ENCODE results near the gene CPT1C. TPM values are rescaled to one million over a fixed set of nuclear protein-coding genes. Genes with fewer than 3 reads are reported as not detected.

Gene CPT1C
- total RNA-seq, 4 donors from 2014 or later, result 0.48 to 4.8 (median 1.1) TPM

DNA sequence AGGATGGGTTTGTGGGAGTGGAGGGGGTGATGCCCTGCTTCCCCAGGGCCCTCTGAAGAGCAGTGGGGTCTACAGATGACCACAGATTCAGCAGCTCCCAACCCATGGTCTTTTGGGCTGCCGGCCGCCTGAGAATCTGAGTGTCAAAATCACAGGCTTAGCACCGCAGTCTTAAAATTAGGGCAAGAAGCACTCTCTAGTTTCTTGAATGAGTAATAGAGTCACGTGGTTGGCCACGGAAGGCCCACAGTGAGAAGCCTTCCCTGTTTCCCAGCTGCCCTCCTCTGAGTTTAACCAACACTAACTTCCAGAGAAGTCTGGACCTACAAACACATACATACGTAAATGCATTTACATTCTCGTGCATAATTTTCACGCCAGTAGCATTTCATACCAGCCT, 8.6 kb upstream of the CPT1C start:
- intact Hi-C loops (cut with DNase I), result no loop called here
- H3K4me3 ChIP-seq, result no peak overlapping the region
- WGBS, 2 donors, result 88 to 90% methylated on average over 8 of the region's 8 CpGs
- TF ChIP-seq, protein P1, sequence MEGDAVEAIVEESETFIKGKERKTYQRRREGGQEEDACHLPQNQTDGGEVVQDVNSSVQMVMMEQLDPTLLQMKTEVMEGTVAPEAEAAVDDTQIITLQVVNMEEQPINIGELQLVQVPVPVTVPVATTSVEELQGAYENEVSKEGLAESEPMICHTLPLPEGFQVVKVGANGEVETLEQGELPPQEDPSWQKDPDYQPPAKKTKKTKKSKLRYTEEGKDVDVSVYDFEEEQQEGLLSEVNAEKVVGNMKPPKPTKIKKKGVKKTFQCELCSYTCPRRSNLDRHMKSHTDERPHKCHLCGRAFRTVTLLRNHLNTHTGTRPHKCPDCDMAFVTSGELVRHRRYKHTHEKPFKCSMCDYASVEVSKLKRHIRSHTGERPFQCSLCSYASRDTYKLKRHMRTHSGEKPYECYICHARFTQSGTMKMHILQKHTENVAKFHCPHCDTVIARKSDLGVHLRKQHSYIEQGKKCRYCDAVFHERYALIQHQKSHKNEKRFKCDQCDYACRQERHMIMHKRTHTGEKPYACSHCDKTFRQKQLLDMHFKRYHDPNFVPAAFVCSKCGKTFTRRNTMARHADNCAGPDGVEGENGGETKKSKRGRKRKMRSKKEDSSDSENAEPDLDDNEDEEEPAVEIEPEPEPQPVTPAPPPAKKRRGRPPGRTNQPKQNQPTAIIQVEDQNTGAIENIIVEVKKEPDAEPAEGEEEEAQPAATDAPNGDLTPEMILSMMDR (IDR thresholded peaks at IDR 0.05), result no peak
- TF ChIP-seq POLR2A (IDR thresholded peaks at IDR 0.05), result no peak
- H3K27me3 ChIP-seq, result no peaks in the 10 kb centered on the region
- H3K9me3 ChIP-seq, result no peaks in the 10 kb centered on the region
- no peak overlapping the region for H3K27ac ChIP-seq
- DNase-seq, result no peak
- H3K4me1 ChIP-seq, result peaks cover 25 to 62% (median 30%) of the 10 kb centered on the region in 3 donors
- H3K36me3 ChIP-seq, result peaks cover 28 to 66% (median 39%) of the 10 kb centered on the region in 3 donors

DNA sequence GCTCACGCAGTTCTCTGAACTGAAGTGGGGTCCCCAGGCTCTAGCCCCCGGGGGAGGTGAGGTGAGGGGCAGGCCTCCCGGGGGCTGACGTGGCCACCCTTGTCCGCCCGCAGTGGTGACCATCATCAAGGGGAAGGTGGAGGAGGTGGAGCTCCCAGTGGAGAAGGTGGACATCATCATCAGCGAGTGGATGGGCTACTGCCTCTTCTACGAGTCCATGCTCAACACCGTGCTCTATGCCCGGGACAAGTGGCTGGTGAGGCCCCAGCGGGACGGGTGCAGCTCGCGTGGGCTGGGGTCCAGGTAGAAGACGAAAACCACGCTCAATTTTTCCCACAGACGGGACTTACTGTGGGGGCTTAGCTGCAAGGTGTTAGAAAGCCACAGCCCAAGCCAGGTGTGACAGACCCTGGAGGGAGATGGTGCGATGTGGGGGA, 7.1 kb upstream of the CPT1C start:
- Histone ChIP-seq H3K27ac (no peak overlapping the region), H3K27me3 (no peaks in the 10 kb centered on the region), H3K4me1 (peaks cover 16 to 56% (median 24%) of the 10 kb centered on the region in 3 donors), H3K4me3 (no peak overlapping the region), H3K9me3 (no peaks in the 10 kb centered on the region), H3K36me3 (peaks cover 28 to 81% (median 39%) of the 10 kb centered on the region in 3 donors)
- 78 to 91% methylated on average over 7 to 16 of the region's 18 CpGs for WGBS, 2 donors
- no peak for DNase-seq
- no peak for TF ChIP-seq POLR2A (IDR thresholded peaks at IDR 0.05)
- TF ChIP-seq, protein P1 (IDR thresholded peaks at IDR 0.05), result no peak
- intact Hi-C loops (cut with DNase I), result no loop called here

DNA sequence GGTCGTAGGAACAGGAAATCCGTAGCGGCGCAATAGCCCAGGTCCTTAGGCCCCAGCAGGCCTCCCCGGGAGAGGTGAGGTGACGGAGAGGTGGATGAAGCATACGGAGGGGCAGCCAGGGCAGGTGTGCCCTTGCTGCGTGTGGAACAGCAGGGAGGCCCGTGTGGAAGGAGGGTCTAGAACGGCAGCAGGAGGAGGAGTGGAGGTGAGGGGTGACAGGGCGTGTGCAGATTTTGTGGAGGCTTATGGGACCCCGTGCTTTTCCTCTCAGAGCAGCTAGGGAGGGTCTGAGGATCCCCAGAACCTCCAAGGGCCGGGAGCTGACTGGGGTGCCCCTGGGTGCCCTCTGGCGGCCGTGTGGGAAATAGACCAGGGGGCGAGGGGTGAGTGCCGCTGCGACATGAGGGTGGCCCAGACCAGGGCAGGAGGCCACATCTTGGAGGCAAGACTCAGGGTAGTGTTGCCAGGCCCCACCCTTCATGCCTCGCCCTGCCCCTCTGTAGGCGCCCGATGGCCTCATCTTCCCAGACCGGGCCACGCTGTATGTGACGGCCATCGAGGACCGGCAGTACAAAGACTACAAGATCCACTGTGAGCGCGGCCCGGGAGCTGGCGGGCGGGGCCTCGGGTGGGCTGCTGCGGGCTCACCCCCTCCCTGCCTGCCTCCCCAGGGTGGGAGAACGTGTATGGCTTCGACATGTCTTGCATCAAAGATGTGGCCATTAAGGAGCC, 6.5 kb upstream of the CPT1C start:
- WGBS, 2 donors, result 66 to 82% methylated on average over 15 to 20 of the region's 35 CpGs
- DNase-seq, result no peak
- TF ChIP-seq, protein P1 (IDR thresholded peaks at IDR 0.05), result peak in 5 of 6 experiments; percentile 29 to 64 (median 35)
- TF ChIP-seq POLR2A (IDR thresholded peaks at IDR 0.05), result no peak
- Histone ChIP-seq H3K27me3 (peaks cover 0 to 5% (median 0%) of the 10 kb centered on the region in 4 donors), H3K4me3 (no peak overlapping the region), H3K9me3 (no peaks in the 10 kb centered on the region), H3K4me1 (peaks cover 15 to 56% (median 24%) of the 10 kb centered on the region in 3 donors), H3K36me3 (peaks cover 28 to 82% (median 39%) of the 10 kb centered on the region in 3 donors), H3K27ac (no peak overlapping the region)
- intact Hi-C loops (cut with DNase I), result no loop called here

GRCh38 chr19:49684983-49685553, 5.8 kb upstream of the CPT1C start:
- intact Hi-C loops (cut with DNase I), result no loop called here
- no peak for DNase-seq
- H3K36me3 ChIP-seq, result peaks cover 28 to 82% (median 39%) of the 10 kb centered on the region in 3 donors
- H3K27me3 ChIP-seq, result peaks cover 0 to 11% (median 0%) of the 10 kb centered on the region in 4 donors
- no peak for TF ChIP-seq POLR2A (IDR thresholded peaks at IDR 0.05)
- TF ChIP-seq, protein P1 (IDR thresholded peaks at IDR 0.05), result no peak
- H3K4me3 ChIP-seq, result no peak overlapping the region
- H3K4me1 ChIP-seq, result peaks cover 17 to 56% (median 24%) of the 10 kb centered on the region in 3 donors
- H3K9me3 ChIP-seq, result no peaks in the 10 kb centered on the region
- 86 to 91% methylated on average over 11 to 13 of the region's 13 CpGs for WGBS, 2 donors
- H3K27ac ChIP-seq, result no peak overlapping the region

- intact Hi-C loops (cut with DNase I), result no loop called here
- peak overlapping the region in 2 of 4 donors; percentile 2 to 21 for H3K27ac ChIP-seq
- DNase-seq, result no peak
Observed at GRCh38 chr19:49685845-49686332, 5.0 kb upstream of the CPT1C start.

More at GRCh38 chr19:49685845-49686332, 5.0 kb upstream of the CPT1C start:
- peaks cover 28 to 81% (median 39%) of the 10 kb centered on the region in 3 donors for H3K36me3 ChIP-seq
- no peaks in the 10 kb centered on the region for H3K9me3 ChIP-seq
- TF ChIP-seq, protein P1 (IDR thresholded peaks at IDR 0.05), result no peak
- TF ChIP-seq POLR2A (IDR thresholded peaks at IDR 0.05), result no peak
- H3K4me1 ChIP-seq, result peaks cover 16 to 56% (median 23%) of the 10 kb centered on the region in 3 donors
- peaks cover 0 to 18% (median 0%) of the 10 kb centered on the region in 4 donors for H3K27me3 ChIP-seq
- H3K4me3 ChIP-seq, result no peak overlapping the region
- 62 to 73% methylated on average over 8 to 14 of the region's 23 CpGs for WGBS, 2 donors

Data from esophagus squamous epithelium (tissue), 5 donors.